Esophagus squamous epithelium (tissue), 5 donors: Measurements from ENCODE around the gene CISD1. TPM values are rescaled to one million over a fixed set of nuclear protein-coding genes. Genes with fewer than 3 reads are reported as not detected.
A peak's percentile ranks its signal among the peaks of the same experiment; 100 is the strongest.

Experiments
- DNase-seq: peaks from one replicate; lab custom pipeline; 2025; lab: John Stamatoyannopoulos, UW
- H3K27ac ChIP-seq, 4 donors: fragments of 200-600 bp; sonication (generic); one replicate each; pipeline ENCODE4 v1.5.1; 2016 to 2019; ENCODE audit warnings: mild to moderate bottlenecking in 1 of 4
- H3K27me3 ChIP-seq, 4 donors: fragments of 200-600 bp; sonication (generic); 1 replicate in 3 of 4; 2 replicates in 1 of 4; pipeline versions ENCODE4 v1.5.1 to v1.6.0; 2017 to 2021; ENCODE audit warnings: antibody characterized with exemption in 1 of 4
- H3K36me3 ChIP-seq, 3 donors: fragments of 200-600 bp; sonication (generic); one replicate each; pipeline ENCODE4 v1.5.1; 2016 to 2019
- H3K4me1 ChIP-seq, 3 donors: fragments of 200-600 bp; sonication (generic); one replicate each; pipeline ENCODE4 v1.5.1; 2017 to 2019
- H3K4me3 ChIP-seq, 4 donors: fragments of 200-600 bp; sonication (generic); 1 replicate in 3 of 4; 2 replicates in 1 of 4; pipeline ENCODE4 v1.5.1; 2016 to 2019; ENCODE audit warnings: mild to moderate bottlenecking in 2 of 4, moderate library complexity in 1 of 4
- H3K9me3 ChIP-seq, 3 donors: fragments of 200-600 bp; sonication (generic); one replicate each; pipeline ENCODE4 v1.5.1; 2016 to 2019
- CTCF ChIP-seq, 6 experiments: fragments of 450-650 bp in 4 of 6; fragments of 200-600 bp in 2 of 6; sonication (generic) in 2 of 6; IDR thresholded peaks; one replicate each; pipeline ENCODE4 v1.5.1; 2016 to 2019; ENCODE audit warnings: antibody characterized with exemption in 6 of 6, mild to moderate bottlenecking in 4 of 6, moderate library complexity in 4 of 6
- POLR2A ChIP-seq, 4 donors: fragments of 450-650 bp; IDR thresholded peaks; one replicate each; pipeline ENCODE4 v1.6.1; 2017; ENCODE audit warnings: antibody characterized with exemption in 4 of 4, mild to moderate bottlenecking in 4 of 4, moderate library complexity in 3 of 4
- WGBS, 2 donors: methylation state at CpG; one replicate each; pipeline ENCODE4 v1.1.5; 2018; 5-methylcytosine and 5-hydroxymethylcytosine counted together
- intact Hi-C: fragments of 100-400 bp; cut with DNase I; formaldehyde crosslinking; loops from one replicate; pipeline ENCODE4 v1.15.0; 2022
- total RNA-seq, 4 donors: library from RNA; depleted of rRNA; stranded (reverse); fragments of >200 nt; gene quantifications; one replicate each; pipeline ENCODE4 v1.1.0, GENCODE V29; 2016
- donor health status: DM: yes; HTN: yes; CAD: no.

Gene CISD1
- total RNA-seq, 4 donors from 2014 or later: 11.0 to 25.1 (median 17.6) TPM

DNA sequence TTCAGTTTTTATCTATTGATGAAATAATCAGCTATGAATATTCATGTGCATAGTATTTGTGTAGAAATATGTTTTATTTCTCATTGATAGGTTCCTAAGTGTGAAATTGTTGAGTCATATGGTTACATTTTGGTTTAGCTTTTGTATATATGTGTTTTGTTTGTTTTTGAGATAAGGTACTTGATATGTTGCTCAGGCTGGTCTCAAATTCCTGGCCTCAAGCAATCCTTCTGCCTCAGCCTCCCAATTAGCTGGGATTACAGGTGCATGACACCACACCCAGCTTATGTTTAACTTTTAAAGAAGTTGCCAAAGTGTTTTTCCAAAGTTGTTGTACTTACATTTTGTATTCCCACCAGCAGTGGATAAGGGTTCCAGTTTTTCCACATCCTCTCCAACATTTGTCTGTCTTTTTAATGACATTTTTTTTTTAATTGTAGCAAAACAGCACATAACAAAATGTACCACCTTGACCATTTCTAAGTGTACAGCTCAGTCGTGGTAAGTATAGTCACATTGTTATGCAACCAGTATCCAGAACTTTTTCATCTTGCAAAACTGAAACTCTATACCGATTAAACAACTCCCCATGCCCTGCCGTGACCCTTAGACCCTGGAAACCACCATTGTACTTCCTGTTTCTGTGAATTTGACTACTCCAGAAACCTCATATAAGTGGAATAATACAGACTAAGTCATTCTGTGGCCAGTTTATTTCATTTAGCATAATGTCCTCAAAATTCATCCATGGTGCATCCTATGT, 53.3 kb downstream of the CISD1 start:
- Histone ChIP-seq H3K27ac (no peak overlapping the region), H3K27me3 (no peaks in the 10 kb centered on the region), H3K36me3 (no peaks in the 10 kb centered on the region), H3K4me3 (no peak overlapping the region), H3K4me1 (peaks cover 0 to 5% (median 0%) of the 10 kb centered on the region in 3 donors), H3K9me3 (no peaks in the 10 kb centered on the region)
- TF ChIP-seq CTCF (IDR thresholded peaks at IDR 0.05): no peak
- no peak for TF ChIP-seq POLR2A (IDR thresholded peaks at IDR 0.05)
- intact Hi-C loops: no loop called here
- WGBS, 2 donors: 44 to 60% methylated on average over 3 of the region's 3 CpGs
- DNase-seq: no peak

DNA sequence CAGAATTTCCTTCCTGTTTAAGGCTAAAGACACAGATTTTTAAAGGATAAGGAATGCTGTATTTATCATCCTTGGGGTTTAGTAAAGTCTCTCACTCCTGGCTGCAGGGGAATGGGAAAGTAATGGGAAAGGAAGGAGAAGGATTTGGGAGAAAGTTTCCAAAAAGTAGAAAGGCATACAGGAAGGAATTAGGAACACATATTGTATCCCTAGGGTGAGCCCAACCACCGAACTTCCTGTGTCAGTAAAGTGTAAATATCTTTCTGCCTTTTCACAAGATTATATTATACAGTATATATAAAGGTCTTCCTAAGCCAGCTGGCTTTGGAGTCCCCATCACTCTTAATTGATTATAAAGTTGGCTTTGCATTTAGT, 53.9 kb downstream of the CISD1 start:
- H3K27me3 ChIP-seq: no peaks in the 10 kb centered on the region
- H3K9me3 ChIP-seq: no peaks in the 10 kb centered on the region
- no peak for DNase-seq
- no peak overlapping the region for H3K27ac ChIP-seq
- TF ChIP-seq POLR2A (IDR thresholded peaks at IDR 0.05) (no peak), CTCF (IDR thresholded peaks at IDR 0.05) (no peak)
- WGBS, 2 donors: 25 to 33% methylated on average over 1 of the region's 1 CpG
- H3K36me3 ChIP-seq: no peaks in the 10 kb centered on the region
- no peak overlapping the region for H3K4me3 ChIP-seq
- peaks cover 0 to 5% (median 0%) of the 10 kb centered on the region in 3 donors for H3K4me1 ChIP-seq
- intact Hi-C loops: no loop called here

- 28% methylated on average over 4 of the region's 25 CpGs; no CpG with 5 or more reads in 1 of the 2 donors for WGBS, 2 donors
- Histone ChIP-seq H3K27ac (no peak overlapping the region), H3K36me3 (no peaks in the 10 kb centered on the region), H3K4me1 (peaks cover 0 to 5% (median 0%) of the 10 kb centered on the region in 3 donors), H3K4me3 (peak overlapping the region in 3 of 4 donors; percentile 13 to 37 (median 16)), H3K27me3 (no peaks in the 10 kb centered on the region), H3K9me3 (no peaks in the 10 kb centered on the region)
- intact Hi-C loops: no loop called here
- no peak for DNase-seq
- TF ChIP-seq POLR2A (IDR thresholded peaks at IDR 0.05) (no peak), CTCF (IDR thresholded peaks at IDR 0.05) (no peak)
Observed at GRCh38 chr10:58326967-58327381, 58.0 kb downstream of the CISD1 start.

DNA sequence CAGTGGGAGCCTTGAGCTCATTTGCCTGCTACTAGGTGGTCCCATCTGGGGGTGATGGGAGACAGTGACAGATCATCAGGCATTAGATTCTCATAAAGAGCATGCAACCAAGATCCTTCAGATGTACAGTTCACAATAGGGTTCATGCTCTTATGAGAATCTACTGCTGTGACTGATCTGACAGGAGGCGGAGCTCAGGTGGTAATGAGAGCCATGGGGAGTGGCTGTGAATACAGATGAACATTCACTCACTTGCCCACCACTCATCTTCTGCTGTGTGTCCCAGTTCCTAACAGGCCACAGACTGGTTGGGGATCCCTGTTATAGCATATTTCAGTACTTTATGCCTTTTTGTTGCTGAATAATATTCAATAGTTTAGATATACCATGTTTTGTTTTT, 59.3 kb downstream of the CISD1 start:
- no peaks in the 10 kb centered on the region for H3K9me3 ChIP-seq
- H3K27me3 ChIP-seq: no peaks in the 10 kb centered on the region
- peaks cover 0 to 5% (median 0%) of the 10 kb centered on the region in 3 donors for H3K4me1 ChIP-seq
- H3K4me3 ChIP-seq: no peak overlapping the region
- DNase-seq: no peak
- no peak for TF ChIP-seq CTCF (IDR thresholded peaks at IDR 0.05)
- TF ChIP-seq POLR2A (IDR thresholded peaks at IDR 0.05): no peak
- H3K27ac ChIP-seq: no peak overlapping the region
- H3K36me3 ChIP-seq: no peaks in the 10 kb centered on the region
- WGBS, 2 donors: 100% methylated on average over 1 of the region's 1 CpG
- intact Hi-C loops: no loop called here

DNA sequence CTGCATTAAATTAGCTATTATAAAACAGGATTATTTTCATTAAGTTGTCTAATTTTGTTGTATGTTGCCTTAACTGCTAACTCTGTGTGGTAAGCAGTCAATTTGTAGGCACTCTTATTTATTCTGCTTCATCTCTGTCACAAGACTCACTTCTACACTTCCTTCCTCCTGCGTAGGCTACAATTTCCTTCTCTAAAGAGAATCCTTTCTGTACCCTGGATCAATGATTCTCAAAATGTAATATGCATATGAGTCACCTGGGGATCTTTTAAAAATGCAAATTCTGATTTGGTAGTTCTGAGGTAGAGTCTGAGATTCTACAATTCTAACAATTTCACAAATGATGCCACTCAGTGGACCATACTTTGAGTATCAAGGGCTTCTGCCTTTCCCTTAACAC, 61.5 kb downstream of the CISD1 start:
- 67 to 74% methylated on average over 1 of the region's 1 CpG for WGBS, 2 donors
- TF ChIP-seq CTCF (IDR thresholded peaks at IDR 0.05): no peak
- intact Hi-C loops: no loop called here

More for the DNA sequence above, 61.5 kb downstream of the CISD1 start:
- H3K9me3 ChIP-seq: no peaks in the 10 kb centered on the region
- DNase-seq: no peak
- H3K4me1 ChIP-seq: peaks cover 0 to 11% (median 4%) of the 10 kb centered on the region in 3 donors
- no peaks in the 10 kb centered on the region for H3K27me3 ChIP-seq
- no peak overlapping the region for H3K27ac ChIP-seq
- no peaks in the 10 kb centered on the region for H3K36me3 ChIP-seq
- no peak overlapping the region for H3K4me3 ChIP-seq
